ENCODE measurements around the gene CASK.

CASK gene

DNA sequence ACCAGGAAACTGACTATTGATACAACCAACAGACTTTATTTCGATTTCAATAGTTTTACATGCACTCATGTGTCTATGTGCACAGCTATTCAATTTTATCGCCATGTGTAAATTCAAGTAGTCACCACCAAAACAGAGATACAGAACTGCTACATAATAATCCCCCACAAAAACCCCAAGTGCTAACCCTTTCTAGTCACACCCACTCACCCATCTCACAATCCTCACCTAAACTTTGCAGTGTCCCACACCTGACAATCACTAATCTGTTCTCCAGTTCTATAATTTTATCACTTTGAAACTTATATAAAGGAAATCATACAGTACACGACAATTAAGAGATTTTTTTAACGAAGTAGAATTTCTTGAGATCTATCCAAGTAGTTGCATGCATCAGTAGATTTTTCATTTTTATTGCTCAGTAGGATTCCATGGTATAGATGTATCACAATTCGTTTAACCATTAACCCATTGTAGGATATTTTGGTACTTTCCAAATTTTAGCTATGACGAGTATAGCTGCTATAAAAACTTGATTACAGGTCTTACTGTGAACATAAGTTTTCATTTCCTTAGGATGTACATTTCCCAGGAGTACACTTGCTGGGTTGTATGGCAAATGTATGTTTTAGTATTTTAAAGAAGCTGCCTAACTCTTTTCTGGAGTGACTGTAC lies 85.9 kb downstream of the CASK start:
- in situ Hi-C loops (cut with HindIII; ENCODE audit: low sequenced_read_pairs) = no loop called here

DNA sequence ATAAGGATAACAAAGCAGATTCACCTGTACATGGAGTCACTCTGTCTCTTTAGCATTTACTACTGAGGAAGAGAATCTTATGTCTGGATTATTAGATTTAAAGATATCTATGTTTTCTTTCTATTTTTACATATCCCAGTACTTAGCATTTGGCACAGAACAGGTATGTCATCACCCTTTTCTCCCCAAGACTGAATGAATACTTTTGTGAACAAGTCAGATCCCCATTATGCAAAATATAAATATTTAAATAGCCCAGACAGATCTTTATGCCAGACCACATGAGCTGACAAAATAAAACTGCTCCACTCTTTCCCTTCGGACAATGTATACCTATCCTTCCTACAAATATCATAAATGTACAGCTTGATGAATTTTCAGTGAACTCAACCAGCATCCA lies 94.5 kb downstream of the CASK start:
- in situ Hi-C loops (cut with HindIII; ENCODE audit: low sequenced_read_pairs) = no loop called here

DNA sequence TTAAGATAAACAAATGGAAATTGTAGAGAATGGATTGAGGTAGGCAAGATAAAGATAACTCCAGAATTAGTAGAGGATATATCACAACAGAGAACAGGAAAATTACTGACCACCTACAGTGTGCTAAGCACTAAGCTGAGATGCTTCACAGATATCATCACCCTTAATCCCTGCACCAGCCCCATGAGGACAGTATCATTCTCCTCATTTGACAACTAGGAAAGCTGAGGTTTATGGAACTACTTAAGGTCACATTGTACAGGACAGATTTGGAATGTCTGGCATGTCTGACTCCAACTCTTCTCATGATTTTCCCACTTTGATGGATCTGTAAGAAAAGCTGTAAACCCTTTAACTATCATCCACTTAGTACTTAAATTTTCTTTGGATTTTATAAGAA lies 95.5 kb downstream of the CASK start:
- in situ Hi-C loops (cut with HindIII; ENCODE audit: low sequenced_read_pairs) = no loop called here

DNA sequence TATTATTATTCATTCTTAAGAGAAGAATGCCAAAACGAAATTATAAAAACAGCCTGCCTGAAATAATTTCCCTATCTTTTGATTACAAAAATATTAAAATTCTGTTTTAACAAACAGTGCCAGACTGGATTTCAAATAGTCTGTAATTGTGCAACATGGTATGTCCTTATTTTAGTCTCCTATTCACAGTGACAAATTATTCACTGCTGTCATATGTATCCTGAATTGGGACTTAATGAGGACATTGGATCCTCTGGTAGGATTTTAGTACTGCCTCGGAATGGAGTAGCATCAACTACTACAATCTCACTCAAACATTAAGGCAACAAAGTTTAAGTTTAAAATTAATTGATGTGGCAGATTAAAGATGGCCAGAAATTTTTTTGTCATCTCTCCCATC lies 97.6 kb downstream of the CASK start:
- in situ Hi-C loops (cut with HindIII; ENCODE audit: low sequenced_read_pairs) = no loop called here

DNA sequence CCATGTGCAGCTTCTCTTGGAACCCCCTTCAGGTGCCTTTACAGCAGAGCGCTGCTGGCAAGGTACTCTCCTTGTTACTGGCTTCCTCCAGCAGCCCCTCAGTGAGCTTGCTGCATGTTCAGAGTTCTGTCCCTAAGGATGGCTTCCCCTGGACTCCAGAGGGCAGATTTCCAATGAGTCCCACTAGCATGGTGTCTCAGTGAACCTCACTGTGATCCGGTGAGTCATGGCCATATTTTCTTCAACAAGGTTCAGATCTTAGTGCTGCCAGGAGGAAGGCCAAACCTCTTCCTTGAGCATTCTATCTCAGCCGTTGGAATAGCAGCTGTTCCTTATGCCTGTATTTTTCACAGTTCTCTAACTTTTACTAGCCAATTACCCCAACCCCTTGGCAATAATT lies 98.8 kb downstream of the CASK start:
- in situ Hi-C loops (cut with HindIII; ENCODE audit: low sequenced_read_pairs) = no loop called here

DNA sequence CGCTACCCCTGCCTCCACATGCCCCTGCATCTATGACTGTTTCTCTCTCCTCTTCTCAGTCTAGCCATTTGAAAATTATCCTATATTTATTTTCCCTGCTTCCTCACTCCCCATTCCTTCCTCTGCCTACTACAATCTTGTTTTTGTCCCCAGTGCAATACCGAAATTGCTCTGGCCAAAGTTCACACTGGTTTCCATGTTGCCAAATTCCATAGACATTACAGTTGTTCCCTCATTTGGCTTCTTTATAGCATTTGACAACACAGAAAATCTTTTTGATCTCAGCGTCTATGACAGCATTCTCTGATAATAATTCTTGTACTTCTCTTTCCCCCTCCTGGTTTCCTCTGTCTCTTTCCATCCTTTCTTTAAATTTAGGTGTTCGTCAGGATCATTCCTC lies 100.0 kb downstream of the CASK start:
- in situ Hi-C loops (cut with HindIII; ENCODE audit: low sequenced_read_pairs) = no loop called here

DNA sequence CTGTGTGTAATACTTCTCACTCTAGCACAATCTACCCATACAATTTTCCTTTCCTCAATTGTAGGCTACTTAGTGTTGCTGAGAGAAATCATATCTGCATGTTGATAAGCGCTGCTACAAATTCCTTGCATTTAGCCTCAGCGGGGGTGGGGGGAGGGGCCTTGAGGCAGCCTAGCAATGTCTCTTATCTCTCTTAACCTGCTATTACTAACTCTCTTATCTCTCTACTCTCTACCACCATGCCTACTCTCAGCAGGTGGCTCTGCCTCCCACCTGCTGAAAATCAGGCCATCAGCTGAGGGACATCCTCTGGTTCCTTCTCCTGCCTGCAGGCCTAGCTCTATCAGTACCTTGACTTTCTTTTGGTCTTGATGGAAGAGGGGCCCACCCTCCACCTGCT lies 100.5 kb downstream of the CASK start:
- in situ Hi-C loops (cut with HindIII; ENCODE audit: low sequenced_read_pairs) = no loop called here

DNA sequence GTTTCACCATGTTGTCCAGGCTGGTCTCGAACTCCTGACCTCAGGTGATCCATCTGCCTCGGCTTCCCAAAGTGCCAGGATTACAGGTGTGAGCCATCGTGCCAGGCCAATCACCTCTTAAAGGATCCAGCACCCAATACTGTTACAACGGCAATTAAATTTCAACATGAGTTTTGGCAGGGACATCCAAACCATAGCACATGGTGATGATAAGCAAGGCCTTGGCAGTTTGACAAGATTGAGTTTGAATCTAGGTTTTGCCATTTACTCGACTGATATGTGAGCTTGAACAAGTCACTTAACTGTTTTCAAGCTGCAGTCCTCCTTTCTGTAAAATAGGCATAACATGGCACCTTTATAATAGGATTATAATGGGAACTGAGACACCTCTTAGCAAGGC lies 115.3 kb downstream of the CASK start:
- in situ Hi-C loops (cut with HindIII; ENCODE audit: low sequenced_read_pairs) = no loop called here

DNA sequence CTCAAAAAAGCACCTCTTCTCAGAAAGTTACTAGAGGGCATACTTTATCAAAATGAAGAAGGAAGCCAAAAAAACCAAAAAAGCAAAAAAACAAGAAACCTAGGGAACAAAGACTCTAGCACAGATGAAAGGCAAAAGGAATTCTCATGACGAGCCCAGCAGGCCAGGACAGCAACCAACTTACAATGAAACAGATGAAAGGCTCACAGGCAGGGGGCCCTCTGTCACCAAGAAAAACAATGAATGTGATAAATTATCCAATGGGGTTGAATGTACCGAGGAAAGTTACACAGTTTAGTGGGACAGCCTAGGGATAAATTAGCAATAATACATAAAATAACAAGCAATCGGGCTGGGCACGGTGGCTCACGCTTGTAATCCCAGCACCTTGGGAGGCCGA lies 120.4 kb downstream of the CASK start:
- in situ Hi-C loops (cut with HindIII; ENCODE audit: low sequenced_read_pairs) = no loop called here

DNA sequence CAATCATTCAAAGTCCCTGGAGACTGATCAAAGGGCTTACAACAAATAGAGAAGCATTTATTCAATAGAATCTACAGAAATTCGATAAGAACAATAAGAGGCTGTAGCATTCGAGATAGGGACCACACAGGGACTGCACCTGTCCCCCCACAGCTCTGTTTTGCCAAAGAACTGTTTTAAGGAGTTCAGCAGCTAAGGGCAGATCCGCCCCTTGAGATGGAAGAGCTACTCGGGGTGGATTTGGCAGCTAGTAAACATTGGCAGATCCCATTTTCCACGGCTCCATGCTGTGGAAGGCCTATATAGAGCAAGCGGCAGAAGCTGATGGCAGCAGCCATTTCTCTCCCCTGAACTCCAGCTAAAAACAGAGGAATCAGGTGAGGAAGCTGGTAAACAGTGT lies 123.7 kb downstream of the CASK start:
- in situ Hi-C loops (cut with HindIII; ENCODE audit: low sequenced_read_pairs) = no loop called here

DNA sequence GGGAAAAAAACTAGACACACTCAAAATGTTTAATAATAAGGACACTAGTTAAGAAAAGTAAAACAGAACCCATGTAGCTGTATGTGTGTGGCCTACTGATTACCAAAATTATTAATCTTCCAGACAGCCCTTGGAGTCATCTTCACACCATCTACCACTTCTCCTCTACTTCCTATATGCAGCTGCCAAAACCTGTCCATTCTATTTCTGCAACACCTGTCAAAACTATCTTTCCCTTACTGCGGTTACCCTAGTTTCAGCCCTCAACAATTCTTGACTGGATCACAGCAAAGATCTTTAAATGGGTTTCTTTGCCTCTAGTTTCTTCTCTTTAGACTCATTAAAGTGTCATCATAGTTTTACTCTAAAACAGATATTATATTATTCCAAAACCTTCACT lies 126.8 kb downstream of the CASK start:
- in situ Hi-C loops (cut with HindIII; ENCODE audit: low sequenced_read_pairs) = no loop called here

DNA sequence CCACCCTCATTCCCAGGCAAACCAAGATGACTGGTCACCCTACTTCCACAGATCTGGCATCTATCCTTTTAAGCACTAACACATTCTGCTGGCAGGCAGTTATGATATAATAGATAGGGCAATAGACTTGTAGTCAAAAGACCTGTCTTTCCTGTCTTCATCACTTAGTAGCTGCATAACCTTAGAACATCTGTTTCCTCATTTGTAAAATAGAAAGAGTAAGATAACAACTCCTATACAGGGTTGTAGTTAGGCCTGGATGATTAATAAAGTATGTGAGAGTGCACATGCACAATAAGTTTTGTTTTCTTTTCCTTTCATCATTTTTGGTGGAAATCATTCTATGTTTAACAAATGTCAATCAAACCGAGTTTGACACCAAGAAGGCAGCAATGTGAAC lies 127.3 kb downstream of the CASK start:
- in situ Hi-C loops (cut with HindIII; ENCODE audit: low sequenced_read_pairs) = no loop called here

DNA sequence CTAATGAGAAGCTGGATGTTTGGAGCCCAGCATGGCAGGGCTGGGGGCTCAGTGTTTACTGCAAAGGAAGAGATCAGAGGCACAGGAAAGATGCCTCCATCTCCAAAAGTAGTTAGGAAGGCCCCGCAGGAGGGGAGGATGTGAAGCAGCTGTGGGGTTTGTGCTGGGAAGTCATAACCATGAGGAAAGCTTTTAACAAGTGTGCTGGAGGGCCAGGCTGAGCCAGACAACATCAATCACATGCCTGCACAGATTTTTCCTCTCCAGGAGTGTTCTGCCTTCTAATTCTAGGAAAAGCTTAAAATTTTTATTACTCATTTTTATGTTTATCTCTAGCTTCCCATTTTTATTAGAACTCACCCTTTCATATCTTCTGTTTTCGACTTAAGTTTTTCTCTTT lies 134.0 kb downstream of the CASK start:
- in situ Hi-C loops (cut with HindIII; ENCODE audit: low sequenced_read_pairs) = no loop called here

DNA sequence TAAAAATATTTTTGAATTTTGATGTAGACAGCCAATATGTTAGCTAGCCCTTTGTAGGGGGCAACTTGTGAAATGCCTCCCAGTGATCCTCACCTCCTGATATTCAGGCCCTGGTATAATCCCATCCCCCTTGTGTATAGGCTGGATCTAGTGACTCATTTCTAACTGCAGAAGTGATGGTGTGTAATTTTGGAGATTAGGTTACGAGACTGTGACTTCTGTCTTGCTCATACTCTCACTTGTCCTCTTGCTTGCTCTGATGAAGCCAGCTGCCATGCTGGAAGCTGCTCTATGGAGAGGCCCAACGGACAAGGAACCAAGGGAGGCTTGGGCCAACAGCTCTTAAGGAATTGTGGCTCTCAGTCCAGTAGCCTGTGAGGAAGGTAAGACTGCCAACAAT lies 137.7 kb downstream of the CASK start:
- in situ Hi-C loops (cut with HindIII; ENCODE audit: low sequenced_read_pairs) = no loop called here

DNA sequence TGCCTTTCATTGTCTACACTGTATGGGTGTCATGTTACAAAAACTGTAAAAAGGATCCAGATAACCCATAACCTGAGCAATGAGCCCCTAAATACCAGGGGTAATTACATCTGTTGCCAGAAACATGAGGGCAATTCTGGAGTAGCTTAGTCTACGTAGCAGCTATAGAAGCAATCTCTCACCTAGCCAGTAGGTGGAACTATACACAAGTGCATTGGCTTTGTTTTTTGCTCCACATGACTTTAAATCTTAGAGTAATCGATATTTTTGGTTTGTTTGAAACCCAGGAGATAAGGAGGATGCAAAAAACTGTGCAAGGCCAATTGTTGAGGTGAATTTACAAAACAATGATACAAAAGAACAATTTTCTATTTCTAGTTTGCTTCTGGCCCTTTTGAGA lies 141.9 kb downstream of the CASK start:
- in situ Hi-C loops (cut with HindIII; ENCODE audit: low sequenced_read_pairs) = no loop called here

DNA sequence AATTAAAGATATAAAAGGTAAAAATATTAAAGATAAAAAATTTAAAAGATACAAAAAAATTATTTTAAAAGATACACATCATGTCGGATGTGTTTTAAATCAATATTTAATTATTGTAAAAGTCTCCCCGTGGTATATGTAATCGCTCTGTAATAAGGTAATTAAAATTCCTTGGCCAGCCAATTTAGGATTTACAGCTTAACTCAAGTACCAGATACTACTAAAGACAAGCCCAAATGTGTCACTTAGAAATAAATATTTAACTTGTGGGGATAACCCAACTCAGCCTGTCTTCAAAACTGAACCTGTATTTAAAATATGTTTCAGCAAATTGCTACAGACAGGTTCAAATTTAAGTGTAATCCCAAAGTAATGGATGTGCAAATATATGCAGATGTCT lies 143.4 kb downstream of the CASK start:
- in situ Hi-C loops (cut with HindIII; ENCODE audit: low sequenced_read_pairs) = no loop called here

DNA sequence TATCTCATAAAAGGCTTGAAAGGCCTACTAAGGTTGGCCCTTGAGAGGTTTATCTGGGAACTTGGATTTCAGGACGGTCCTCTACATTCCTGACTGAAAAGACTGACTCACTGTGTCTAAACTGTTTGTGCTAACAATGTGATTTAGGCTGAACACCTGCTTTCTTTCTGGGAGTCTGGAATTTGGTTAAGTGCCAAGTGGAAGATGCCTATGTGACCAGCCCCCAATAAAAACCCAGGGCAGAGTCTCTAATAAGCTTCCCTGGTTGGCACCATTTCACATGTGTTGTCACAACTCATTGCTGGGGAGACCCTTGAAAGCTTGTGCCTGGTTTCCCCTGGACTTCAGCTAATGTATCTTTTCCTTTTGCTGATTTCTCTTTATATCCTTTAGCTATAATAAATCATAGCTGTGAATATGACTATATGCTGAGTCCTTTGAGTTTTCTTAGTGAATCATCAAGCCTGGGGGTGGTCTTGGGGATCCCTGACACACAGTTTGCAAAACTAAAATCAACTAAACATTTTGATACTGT lies 144.3 kb downstream of the CASK start:
- in situ Hi-C loops (cut with HindIII; ENCODE audit: low sequenced_read_pairs) = no loop called here

DNA sequence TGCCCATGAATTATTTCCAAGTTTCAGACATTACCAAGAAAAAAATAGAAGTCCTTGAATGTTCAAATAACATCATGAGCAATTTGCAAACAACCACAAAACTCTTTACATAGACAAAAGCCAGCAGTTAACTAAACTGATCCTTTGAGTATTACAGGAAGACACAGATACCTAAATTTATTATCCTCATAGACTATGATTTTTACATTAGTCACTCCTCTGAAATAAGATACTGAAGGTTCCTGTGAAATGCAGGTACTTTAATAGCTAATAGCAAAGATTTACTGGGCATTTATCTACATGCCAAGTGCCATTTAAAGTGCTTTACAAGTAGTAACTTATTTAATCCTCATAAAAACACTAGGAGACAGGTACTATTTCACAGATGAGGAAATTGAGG lies 161.7 kb downstream of the CASK start:
- in situ Hi-C loops (cut with HindIII; ENCODE audit: low sequenced_read_pairs) = no loop called here

DNA sequence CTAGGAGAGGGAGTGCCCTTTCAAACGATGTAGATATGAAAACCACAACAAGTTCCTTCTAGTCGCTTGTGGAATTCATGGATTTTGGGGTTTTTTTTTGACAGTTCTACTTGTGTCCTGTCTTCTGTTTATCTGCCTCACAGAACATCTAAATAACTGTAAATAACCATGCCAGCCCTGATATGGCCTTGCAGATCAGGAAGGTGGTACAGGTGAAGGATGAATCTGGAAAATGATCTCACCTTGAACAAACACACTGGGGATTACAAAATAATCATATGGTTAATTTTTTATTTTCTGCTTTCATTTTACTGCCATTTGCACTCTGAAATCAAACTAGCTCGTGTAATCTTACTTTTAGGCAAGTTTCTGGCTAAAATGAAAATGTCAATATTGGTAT lies 162.2 kb downstream of the CASK start:
- in situ Hi-C loops (cut with HindIII; ENCODE audit: low sequenced_read_pairs) = no loop called here

DNA sequence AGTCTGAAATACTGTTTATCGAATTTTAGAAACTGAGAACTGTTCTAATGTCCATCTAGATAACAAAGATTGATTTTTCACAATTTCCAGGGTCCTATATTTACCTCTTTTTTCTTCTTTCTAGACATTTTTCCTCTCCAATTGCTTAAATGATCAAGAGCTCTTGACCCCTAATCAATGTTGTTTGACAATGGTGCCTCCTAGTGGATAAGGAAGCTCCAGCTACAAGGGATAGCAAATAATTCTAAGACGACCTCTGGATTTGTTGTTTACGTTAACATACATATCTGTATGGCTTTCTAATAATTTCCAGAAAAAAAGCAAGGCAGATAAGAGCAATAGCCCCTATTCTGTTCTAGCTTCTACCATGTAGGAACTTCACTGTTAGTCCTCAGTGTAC lies 163.5 kb downstream of the CASK start:
- in situ Hi-C loops (cut with HindIII; ENCODE audit: low sequenced_read_pairs) = no loop called here

DNA sequence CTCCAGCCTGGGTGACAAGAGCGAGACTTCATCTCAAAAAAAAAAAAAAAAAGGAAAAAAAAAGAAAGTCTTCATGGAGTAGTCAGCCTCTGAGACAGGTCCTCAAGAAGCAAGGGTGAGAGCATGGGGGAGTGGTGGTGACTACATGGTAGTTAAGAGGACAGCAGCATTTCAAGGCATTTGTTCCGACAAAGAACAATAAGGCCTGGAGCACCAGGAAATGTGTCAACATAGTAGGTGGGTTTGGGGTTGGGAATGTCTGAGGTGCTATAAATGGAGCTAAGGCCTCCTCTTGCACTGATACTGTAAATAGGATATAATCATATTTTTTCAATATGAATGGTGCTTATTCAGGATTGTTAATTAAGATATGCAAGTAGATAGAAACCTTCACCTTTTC lies 165.0 kb downstream of the CASK start:
- in situ Hi-C loops (cut with HindIII; ENCODE audit: low sequenced_read_pairs) = no loop called here

DNA sequence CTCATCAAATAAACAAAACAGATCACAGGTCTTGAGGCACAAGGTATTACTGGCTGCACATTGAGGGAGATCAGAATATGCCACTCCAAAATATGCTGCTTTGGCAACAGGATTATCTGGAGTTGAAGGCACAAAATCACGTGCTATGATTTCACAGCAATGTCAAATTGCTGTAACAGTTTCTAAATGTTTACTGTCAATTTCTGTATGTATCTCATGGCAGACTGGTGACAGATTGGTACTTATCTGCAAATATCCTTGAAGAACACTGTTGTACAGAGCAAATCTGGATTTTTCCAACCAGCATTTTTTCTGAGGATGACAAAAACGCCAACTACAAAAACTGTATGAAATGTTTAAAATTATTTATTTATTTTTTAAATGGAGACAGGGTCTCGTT lies 172.6 kb downstream of the CASK start:
- in situ Hi-C loops (cut with HindIII; ENCODE audit: low sequenced_read_pairs) = no loop called here

DNA sequence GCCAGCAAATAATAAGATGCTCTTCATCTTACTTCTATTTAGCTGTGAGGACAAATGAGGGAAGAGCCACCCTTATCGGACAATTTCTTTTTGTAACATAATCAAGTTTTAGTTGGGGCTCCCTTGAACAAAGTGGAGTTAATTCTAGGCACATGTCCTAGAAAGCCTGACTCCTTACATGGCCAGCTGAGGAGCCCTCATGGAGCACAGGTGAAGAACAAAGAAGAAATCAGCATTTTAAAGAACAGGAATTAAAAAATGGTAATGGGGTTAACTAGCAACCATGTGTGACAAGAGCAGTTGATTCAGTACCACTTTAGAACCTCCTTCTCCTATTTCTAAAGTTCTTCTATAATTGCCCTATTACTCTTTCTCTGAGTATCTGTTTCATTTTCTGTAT lies 183.5 kb downstream of the CASK start:
- in situ Hi-C loops (cut with HindIII; ENCODE audit: low sequenced_read_pairs) = no loop called here

Data from endothelial cell of hepatic sinusoid (primary cell).